GM06990 (cell line): ENCODE measurements around the gene CTSF.

Experiments used
- DNase-seq: peaks from one replicate; pipeline ENCODE4 v3.0.0-alpha.2; 2011; ENCODE audit not compliant: insufficient read length; ENCODE audit errors: extremely low read depth
- H3K27me3 ChIP-seq: replicated peaks from 2 replicates; pipeline ENCODE4 v1.6.0; 2011; ENCODE audit warnings: low read length; ENCODE audit not compliant: control insufficient read depth, insufficient read depth
- H3K36me3 ChIP-seq: 2 replicates; pipeline ENCODE4 v1.5.1; 2011; ENCODE audit warnings: low read length; ENCODE audit not compliant: control insufficient read depth, insufficient read depth
- H3K4me3 ChIP-seq: replicated peaks from 2 replicates; pipeline ENCODE4 v1.5.1; 2011; ENCODE audit warnings: low read depth, mild to moderate bottlenecking, control low read depth, low read length
- CTCF ChIP-seq: IDR thresholded peaks from 2 replicates; pipeline ENCODE4 v1.5.1; 2011; ENCODE audit warnings: low read length, control low read depth, mild to moderate bottlenecking, inconsistent platforms; ENCODE audit not compliant: insufficient read depth, poor library complexity, severe bottlenecking

CTSF gene

GRCh38 chr11:66562907-66563583 lies 5.4 kb downstream of the CTSF start:
- no peak for TF ChIP-seq CTCF
- Histone ChIP-seq H3K36me3 (no peaks in the 10 kb centered on the region), H3K27me3 (peaks cover 5% of the 10 kb centered on the region), H3K4me3 (no peak overlapping the region)
- no peak for DNase-seq

GRCh38 chr11:66562275-66562674 lies 6.1 kb downstream of the CTSF start:
- peaks cover under 1% of the 10 kb centered on the region; the same call in 1 of the 2 replicates for H3K27me3 ChIP-seq
- H3K4me3 ChIP-seq, result no peak overlapping the region
- DNase-seq, result no peak
- TF ChIP-seq CTCF, result no peak
- H3K36me3 ChIP-seq, result no peaks in the 10 kb centered on the region

GRCh38 chr11:66561975-66562248 lies 6.5 kb downstream of the CTSF start:
- H3K4me3 ChIP-seq, result no peak overlapping the region
- DNase-seq, result no peak
- no peaks in the 10 kb centered on the region; the same call in 1 of the 2 replicates for H3K27me3 ChIP-seq
- H3K36me3 ChIP-seq, result no peaks in the 10 kb centered on the region
- TF ChIP-seq CTCF, result no peak

GRCh38 chr11:66561178-66561974 lies 7.0 kb downstream of the CTSF start:
- no peak overlapping the region for H3K4me3 ChIP-seq
- DNase-seq, result no peak
- H3K36me3 ChIP-seq, result no peaks in the 10 kb centered on the region
- H3K27me3 ChIP-seq, result no peaks in the 10 kb centered on the region; the same call in 1 of the 2 replicates
- no peak for TF ChIP-seq CTCF

- Histone ChIP-seq H3K27me3 (no peaks in the 10 kb centered on the region; the same call in 1 of the 2 replicates), H3K36me3 (no peaks in the 10 kb centered on the region), H3K4me3 (no peak overlapping the region)
- no peak for DNase-seq
- no peak for TF ChIP-seq CTCF
These were observed 8.3 kb downstream of the CTSF start for GRCh38 chr11:66559866-66560676.
